NCI-H1417 treated with DMSO at 0.1 percent for 48 hours (cell line): ENCODE data around the gene SGSH.
"Not testable (repeated sequence)": the region's sequence is repeated elsewhere in the genome, so short reads cannot be mapped to it uniquely, and the experiment has no call there.

Experiments used
- DNase-seq: peaks from one replicate; lab custom pipeline; 2025; lab: John Stamatoyannopoulos, UW

SGSH gene

DNA sequence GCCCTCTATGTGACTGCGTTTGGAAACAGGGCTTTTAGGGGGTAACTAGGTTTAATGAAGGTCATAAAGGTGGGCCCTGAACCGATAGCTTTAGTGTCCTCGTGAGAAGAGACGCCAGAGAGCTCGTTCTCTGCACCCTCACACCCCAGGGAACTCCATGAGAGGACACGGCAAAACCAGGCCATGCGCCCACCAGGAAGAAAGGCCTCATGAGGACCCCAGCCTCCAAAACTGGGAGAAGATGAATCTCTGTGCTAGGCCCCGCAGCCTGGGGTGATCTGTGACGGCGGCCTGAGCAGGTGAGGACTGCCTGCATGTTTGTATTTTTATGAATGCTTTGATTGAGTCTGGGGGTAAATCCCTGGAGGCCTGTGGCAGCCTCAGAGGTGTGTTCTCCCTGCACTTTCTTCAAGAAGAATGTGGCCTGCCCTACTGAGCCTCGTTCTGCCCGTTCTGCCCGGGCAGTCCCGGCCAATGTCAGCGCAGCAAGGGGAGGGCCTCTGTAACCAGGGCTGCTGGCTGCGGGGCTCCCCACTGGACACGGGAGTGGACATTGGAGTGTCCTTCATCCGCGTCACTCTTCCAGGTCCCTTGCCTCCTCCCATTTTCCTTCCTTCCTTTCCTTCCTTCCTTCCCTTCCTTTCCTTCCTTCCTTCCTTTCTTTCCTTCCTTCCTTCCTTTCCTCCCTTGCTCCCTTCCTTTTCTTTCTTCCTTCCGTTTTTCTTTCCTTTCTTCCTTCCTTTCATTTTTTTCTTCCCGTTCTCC lies 33.7 kb upstream of the SGSH start:
- DNase-seq = no peak

DNA sequence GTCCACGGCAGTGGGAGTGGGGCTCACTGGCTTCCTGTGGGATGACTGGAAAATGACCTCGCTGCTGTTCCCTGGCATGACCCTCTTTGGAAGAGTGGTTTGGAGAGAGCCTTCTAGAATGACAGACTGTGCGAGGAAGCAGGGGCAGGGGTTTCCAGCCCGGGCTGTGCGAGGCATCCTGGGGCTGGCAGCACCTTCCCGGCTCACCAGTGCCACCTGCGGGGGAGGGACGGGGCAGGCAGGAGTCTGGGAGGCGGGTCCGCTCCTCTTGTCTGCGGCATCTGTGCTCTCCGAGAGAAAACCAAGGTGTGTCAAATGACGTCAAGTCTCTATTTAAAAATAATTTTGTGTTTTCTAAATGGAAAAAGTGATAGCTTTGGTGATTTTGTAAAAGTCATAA lies 32.7 kb upstream of the SGSH start:
- DNase-seq = no peak

DNA sequence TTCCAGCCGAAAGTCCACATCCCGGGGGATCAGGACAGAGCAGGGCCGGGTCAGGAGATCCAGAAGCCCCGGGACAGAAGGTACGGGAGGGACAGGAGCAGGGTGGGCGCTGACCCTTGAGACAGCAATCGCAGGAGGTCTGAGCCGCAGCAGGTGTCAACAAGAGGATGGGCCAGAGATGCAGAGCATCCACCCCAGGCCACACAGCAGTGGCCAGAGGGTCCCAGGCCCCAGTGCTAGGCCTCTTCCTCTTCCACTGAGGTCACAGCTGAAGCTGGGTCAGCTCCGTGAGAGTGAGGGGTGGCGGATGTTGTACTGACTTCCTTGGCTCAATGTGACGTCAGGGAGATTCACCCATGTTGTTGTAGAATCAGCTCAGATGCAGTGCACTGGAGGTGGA lies 31.8 kb upstream of the SGSH start:
- DNase-seq = no peak

DNA sequence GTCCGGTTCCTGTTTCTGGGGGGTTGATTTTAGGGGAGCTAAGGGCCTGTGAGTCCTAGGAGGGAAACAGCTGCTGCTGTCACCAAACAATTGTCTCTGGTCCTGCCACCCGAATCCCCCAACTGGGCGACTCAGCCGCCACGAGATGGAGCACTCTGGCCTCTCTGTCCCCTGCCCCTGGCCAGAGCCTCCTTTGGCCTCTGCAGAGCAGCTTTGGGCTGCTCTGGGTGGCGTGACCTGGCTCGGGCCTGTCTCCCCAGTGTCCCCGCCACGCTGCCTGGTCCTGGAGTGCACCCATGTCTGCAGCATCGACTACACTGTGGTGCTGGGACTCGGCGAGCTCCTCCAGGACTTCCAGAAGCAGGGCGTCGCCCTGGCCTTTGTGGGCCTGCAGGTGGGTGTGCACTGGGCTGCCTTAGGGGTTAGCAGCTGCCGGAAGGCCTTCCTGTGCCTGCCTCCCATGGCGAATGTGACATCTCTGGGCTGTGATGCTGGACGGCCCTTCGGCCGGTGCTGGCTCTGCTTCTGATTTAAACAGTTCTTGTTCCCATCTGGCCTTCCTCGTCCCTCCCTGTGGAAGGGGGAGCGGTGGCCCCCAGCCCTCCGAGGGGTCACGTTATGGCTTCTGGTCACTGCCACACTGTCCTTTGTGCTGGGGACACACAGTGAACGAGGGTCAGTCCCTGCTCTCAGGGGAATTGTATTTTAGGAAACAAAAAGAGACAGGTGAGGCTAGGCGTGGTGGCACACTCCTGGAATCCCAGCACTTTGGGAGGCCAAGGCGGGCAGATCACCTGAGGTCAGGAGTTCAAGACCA lies 29.0 kb upstream of the SGSH start:
- no peak for DNase-seq

DNA sequence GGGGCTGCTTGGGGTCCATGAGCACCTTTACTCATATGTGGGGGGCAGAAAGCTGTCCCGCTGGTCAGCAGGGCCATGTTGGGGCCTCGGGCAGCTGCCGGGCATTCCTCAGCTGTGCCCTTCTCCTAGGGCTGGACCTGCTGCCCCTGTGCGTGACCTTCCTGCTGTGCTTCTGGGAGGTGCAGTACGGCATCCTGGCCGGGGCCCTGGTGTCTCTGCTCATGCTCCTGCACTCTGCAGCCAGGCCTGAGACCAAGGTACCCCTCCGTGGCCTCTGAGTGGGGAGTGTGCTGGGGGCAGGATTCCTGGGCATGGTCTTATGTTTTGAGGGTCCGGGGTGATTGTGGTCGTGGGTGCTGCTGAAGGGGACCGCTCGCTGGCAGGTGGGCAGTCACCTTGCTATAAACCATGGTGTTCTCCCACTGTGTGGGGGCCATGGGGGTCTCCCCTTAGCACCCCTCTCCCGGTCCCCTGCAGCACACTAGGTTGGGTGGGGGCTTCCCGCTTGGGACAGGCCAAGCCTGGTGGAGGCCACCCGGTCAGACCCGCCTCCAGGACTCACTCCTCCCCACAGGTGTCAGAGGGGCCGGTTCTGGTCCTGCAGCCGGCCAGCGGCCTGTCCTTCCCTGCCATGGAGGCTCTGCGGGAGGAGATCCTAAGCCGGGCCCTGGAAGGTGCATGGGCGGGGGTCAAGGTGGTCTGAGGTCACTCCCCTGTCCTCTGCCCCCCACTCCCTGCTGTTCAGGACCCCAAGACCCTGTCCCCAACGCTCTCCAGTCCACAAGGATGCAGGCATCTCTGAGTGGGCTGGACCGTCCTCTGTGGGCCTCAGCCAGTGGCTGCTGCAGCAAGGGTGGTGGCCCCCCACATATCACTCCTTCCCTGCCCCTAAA lies 28.1 kb upstream of the SGSH start:
- DNase-seq = no peak

DNA sequence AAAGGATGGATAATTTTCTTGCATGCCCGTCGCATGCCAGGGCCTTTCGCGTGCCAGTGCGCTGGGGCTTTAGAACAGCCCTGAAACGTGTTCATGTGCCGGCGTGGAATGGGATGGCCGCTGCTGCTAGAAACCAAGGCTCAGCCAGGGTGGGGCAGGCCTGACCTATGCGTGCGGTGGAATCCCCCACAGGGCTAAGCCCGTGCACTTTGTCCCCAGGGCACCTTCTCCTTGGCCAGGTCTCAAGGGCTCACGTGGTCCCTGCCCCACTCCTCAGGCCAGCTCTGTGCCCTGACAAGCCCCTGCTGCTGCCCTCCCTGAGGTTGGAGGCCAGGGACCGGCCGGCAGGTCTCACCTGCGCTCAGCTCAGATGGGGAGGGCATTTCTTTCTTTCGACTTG lies 27.4 kb upstream of the SGSH start:
- no peak for DNase-seq

DNA sequence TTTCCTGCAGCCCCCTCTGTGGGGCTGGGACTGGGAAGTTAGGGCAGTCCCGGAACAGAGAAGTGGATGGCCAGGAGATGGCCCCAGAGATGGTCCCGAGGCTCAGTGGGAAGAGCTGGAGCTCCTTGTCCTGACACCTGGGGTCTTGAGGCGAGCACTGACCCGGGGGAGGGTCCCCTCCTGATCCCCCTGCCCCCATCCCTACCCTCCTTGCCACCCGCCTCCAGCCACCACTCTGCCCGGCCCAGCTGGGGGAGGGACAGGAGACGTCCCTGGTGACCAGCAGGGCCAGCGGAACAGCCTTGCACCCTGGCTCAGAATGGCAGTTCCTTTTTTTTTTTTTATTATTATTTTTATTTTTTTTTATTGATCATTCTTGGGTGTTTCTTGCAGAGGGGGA lies 26.6 kb upstream of the SGSH start:
- DNase-seq = no peak

DNA sequence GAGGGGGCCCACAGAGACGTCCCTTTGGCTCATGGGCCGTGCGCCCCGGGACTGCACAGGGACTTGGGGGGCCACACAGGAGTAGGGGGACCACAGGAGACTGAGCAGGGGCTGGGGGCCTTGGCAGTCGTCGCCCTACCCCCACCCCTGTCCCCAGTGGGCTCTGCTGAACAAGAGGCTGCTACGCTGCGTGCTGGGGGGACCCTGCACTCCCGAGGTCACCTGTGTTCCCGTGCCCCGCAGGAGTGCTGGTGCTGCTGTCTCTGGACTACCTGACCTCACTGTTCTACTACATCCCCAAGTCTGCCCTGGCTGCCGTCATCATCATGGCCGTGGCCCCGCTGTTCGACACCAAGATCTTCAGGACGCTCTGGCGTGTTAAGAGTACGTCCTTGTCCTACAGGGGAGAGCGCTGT lies 26.1 kb upstream of the SGSH start:
- no peak for DNase-seq

DNA sequence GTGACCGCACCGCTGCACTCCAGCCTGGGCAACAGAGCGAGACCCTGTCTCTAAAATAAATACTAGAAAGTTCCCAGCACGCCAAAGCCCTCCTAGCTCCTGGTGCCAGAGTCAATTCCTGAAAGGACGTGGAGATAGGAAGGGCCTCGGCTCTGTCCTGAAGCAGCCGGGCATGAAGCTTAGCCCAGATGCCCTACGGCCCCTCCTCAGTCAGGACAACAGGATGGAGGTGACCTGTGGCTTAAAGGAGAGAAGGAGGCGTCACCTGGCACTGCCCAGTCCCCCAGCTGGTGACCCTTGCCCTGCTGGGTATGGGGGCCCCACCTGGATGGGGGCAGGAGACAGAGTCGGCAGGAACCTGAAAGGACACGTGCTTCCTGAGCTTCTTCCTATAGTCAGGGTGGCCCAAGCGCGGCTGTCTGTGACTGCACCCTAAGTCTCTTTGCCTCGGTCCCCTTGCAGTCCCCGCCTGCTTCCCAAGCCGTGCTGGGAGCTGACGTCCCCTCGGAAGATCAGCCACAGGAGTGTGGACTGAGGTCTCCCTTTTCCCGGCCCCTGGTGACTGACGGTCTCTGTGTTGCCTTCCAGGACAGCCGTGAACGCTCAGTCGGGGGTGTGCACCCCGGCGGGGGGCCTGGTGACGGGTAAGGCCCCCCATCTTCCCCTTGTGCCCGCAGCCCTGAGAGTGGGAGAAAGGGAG lies 25.6 kb upstream of the SGSH start:
- DNase-seq = no peak

DNA sequence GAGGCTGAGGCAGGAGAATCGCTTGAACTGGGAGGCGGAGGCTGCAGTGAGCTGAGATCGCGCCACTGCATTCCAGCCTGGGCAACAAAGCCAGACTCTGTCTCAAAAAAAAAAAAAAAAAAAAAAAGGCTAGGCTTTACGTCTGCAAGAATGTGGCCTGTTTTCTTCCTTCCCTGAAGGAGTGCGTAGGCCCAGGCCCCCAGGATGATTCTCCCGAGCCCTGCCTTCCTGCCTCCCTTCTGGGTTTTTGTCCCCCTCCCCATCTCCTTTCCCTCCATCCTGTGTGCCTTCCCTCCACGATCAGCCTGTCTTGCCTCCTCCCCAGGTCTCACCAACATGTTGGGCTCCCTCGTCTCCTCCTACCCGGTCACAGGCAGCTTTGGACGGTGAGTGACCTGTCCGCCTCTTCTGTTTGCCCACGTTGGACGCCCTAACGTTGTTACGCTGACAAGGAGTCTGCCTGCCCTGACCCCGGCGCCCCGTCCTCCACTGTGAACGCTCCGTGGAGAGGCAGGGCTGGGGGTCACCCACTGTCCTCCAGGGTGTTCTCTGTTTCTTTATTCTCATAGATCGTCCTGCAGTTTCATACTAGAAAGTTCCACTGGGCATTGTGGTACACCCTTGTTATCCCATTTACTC lies 24.9 kb upstream of the SGSH start:
- no peak for DNase-seq

DNA sequence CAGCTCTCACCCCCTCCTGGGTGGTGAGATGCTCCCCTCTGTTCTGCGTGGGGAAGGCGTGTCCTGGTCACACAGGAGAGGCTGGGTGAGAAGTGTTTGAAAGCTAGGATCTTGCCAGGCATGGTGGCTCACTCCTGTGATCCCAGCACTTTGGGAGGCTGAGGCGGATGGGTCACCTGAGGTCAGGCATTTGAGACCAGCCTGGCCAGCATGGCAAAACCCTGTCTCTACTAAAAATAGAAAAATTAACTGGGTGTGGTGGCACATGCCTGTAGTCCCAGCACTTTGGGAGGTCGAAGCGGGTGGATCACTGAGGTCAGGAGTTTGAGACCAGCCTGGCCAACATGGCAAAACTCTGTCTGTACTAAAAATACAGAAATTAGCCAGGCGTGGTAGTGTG lies 24.3 kb upstream of the SGSH start:
- DNase-seq = not testable (repeated sequence)

DNA sequence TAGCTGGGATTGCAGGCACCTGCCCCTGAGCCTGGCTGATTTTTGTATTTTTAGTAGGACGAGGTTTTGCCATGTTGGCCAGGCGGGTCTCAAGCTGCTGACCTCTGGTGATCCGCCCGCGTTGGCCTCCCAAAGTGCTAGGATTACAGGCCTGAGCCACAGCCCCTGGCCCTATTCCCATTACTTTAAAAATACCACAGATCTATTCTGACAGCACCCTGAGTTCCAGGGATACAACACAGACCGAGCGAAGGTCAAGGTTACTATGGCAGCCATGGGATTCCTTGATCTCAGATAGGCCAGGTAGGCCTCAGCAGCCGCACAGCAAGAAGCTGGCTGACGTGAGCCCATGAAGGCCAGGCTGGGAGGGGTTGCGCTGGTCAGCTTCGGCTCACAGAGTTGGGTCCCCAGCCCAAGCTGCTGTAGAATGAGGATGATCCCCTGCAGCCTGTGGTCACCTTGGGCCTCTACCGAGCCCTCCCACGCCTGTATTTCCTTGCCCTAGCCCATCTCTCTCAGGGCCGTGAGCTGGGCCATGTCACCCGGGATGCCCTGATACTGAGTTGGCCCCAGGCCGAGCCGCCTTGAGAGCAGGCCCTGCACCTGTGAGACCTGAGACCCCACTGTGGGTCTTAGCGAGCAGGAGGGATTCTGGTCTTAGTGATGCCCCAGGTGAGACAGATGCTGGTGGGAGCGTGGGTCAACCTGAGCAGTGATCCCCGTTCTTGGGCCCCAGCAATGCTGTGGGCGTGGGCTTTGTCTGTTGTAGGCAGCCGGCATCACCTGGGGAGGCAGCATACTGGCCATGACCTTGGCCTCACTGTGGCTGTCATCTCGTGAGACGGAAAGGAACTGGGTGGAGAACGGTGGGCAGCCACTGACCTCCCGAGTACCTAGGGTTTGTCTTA lies 23.6 kb upstream of the SGSH start:
- no peak for DNase-seq

DNA sequence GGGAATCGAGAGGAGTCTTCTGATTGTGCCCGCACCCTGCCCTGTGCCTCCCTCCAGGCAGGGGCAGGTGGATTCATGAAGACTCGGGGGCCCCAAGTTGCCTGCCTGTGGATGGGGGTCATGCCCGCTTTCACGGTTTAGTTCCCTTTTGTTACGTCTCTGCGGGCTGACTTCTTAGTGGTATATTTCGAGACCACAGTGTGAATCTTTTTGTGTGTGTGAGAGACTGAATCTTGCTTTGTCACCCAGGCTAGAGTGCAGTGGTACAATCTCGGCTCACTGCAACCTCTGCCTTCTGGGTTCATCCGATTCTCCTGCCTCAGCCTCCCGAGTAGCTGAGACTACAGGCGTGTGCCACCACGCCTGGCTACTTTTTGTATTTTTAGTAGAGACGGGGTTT lies 22.4 kb upstream of the SGSH start:
- DNase-seq = no peak

DNA sequence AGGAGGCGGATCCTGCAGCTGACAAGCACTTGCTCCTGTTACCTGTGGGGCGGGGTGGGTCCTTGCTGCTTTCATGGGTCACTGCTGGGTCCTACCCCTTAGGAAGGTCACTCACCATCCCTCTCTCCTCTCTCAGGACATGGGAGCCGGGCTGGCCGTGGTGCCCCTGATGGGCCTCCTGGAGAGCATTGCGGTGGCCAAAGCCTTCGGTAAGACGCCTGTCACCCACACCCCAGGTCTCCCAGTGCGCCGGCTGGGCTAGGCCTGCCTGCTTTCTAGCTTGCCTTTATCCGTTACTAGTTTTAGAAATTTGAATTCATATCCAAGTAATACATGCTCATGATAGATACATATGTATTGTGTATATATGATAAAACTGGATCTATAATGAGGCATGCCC lies 17.3 kb upstream of the SGSH start:
- DNase-seq = no peak

DNA sequence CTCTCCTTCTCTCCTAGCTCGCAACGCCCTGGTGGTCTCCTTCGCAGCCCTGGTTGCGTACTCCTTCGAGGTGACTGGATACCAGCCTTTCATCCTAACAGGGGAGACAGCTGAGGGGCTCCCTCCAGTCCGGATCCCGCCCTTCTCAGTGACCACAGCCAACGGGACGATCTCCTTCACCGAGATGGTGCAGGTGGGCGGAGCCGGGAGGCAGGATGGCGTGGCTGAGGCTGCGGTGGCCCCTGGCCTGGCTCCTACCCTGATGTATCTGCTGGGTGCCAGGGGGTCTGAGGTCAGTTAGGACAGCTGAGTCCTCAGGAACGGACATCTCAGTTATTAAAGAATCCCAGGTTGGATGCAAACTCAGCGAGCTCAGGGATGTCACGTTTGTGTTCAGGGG lies 16.8 kb upstream of the SGSH start:
- DNase-seq = no peak

DNA sequence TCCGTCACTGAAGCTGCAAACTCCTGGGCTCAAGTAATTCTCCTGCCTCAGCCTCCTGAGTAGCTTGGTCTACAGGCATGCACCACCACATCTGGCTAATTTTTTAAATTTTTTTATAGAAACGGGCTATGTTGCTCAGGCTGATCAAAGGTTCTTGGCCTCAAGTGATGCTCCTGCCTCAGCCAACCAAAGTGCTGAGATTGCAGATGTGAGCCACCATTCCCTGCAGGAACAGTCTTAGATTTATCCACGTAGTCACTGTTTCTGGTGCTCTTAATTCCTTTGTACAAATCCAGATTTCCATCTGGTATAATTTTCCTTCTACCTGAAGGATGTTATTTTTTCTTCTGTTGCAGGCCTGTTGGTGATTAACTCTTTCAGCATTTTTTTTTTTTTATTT lies 13.1 kb upstream of the SGSH start:
- no peak for DNase-seq

DNA sequence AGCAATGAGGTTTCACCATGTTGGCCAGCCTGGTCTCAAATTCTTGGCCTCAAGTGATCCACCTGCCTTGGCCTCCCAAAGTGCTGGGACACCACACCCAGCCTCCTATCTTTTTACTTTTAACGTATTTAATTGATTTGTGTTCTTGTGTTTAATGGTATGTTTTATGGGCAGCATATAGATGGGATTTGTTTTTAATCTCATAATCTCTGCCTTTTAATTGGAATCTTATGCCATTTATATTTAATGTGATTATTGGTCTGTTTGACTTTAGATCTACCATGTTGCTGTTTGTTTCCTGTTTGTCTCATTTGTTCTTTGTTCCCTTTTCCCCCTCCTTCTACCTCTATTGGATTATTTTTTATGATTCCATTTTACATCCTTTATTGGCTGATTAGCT lies 12.3 kb upstream of the SGSH start:
- DNase-seq = no peak

DNA sequence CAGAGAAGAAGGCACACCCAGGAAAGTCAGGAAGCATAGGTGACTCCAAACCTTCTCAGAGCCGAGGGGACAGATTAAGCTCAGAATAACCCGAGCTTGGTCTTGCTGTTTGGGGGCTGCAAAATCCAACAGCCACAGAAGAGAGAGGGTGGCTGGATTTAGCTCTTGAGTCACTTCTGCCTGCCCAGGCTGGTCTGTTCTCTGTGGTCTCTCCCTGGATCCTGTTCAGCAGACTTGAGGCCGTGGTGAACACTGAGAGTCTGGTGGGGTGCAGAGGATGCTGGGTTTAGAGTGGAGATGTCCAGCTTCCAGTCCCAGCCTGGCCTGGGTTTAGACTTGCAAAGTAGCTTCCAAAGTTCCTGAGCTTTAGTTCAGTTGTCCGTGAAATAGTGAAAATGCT lies 8.9 kb upstream of the SGSH start:
- DNase-seq = no peak

DNA sequence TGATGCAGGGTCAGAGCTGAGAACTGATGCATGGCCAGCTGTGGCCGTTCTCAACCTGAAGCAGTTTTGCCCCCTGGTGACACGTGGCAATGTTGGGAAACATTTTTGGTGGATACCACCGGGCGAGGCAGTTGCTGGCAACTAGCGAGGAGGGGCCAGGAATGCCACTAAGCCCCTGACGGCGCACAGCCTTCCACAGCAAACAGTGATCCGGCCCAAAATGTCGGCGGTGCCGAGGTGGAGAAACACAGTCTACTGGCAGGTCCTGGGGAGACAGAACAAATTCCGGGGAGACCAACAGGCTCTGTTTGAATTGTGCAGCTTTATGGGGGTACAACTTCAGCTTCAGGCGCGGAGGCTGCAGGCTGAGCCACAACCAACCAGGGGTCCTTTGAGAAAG lies 8.3 kb upstream of the SGSH start:
- no peak for DNase-seq

DNA sequence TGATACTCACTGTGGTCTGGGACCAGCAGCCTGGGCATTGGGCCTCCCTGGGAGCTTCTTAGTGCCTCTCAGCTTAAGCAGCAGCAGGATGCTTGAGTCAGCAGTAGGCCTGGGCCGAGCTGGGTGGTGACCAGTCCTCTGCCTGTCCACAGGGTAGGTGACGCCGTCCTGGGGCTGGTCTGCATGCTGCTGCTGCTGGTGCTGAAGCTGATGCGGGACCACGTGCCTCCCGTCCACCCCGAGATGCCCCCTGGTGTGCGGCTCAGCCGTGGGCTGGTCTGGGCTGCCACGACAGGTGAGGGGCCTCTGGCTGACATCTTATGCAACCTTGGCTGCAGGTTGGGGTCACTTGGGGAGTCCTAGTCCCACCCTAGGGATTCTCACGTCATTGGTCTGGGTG lies 7.5 kb upstream of the SGSH start:
- DNase-seq = no peak
